ENCODE data around the gene TSHB. TPM values are rescaled to one million over a fixed set of nuclear protein-coding genes. Genes with fewer than 3 reads are reported as not detected.
"Not testable (repeated sequence)": the region's sequence is repeated elsewhere in the genome, so short reads cannot be mapped to it uniquely, and the experiment has no call there.

The TSHB gene
- not detected for total RNA-seq (ENCODE audit: insufficient read depth, low replicate concordance)

DNA sequence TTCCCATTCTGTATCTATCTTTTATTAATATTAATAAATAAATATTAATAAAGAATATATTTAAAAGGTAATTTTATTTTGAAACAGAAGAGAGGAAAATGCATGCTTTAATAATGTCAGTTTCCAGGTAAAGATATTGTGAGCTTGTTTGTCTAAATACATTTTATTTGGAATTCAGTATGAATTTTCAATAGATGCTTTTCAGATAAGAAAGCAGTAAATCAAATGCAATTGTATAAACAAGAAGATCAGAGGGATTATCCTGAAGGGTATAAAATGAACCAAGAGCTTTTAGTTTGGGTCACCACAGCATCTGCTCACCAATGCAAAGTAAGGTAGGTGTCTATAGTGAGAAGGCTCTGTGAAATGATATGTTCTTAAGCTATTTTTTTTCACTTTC, at the start of gene TSHB:
Gene TSHB (plus strand): TSS at position 301 of the 400 bp plus-strand sequence. CDS start 3,537 bp downstream, outside the sequence.
- DNase-seq (ENCODE audit: low spot score), result no peak

GRCh38 chr1:114982251-114982650, 47.4 kb upstream of the TSHB start:
- no peak for DNase-seq (ENCODE audit: low spot score)

- DNase-seq (ENCODE audit: low spot score), result no peak
Observed at GRCh38 chr1:114986286-114986685, 43.3 kb upstream of the TSHB start.

GRCh38 chr1:114988095-114988494, 41.5 kb upstream of the TSHB start:
- no peak for DNase-seq (ENCODE audit: low spot score)

GRCh38 chr1:114997510-114998289, 31.9 kb upstream of the TSHB start:
- no peak for DNase-seq (ENCODE audit: low spot score)

GRCh38 chr1:115006191-115006590, 23.4 kb upstream of the TSHB start:
- DNase-seq (ENCODE audit: low spot score), result no peak

DNA sequence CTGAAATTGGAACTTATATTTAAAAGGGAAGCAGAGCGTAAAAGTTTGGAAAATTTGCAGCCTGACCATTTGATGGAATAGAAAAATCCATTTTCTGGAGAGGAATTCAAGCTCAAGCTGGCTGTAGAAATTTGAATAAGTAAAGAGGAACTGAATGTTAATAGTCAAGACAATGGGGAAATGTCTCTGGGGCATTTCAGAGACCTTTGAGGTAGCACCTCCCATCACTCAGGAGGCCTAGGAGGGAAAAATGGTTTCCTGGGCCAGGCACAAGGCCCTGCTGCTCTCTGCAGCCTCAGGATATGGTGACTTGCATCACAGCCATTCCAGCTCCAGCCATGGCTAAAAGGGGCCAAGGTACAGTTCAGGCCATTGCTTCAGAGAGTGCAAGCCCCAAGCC, 17.6 kb upstream of the TSHB start:
- no peak for DNase-seq (ENCODE audit: low spot score)

- no peak for DNase-seq (ENCODE audit: low spot score)
Observed at GRCh38 chr1:115012434-115012833, 17.2 kb upstream of the TSHB start.

DNA sequence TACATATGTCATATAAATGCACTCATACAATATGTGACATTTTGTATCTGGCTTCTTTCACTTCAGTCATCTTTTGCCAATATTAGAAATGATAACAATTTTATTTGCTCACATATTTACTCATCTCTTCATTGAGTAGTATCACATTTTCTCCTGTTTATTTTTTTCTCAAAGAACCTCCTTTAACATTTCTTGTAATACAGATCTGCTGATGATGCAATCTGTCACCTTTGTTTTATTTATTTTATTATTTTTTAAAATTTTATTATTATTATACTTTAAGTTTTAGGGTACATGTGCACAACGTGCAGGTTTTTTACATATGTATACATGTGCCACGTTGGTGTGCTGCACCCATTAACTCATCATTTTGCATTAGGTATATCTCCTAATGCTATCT, 15.8 kb upstream of the TSHB start:
- DNase-seq (ENCODE audit: low spot score), result no peak

DNA sequence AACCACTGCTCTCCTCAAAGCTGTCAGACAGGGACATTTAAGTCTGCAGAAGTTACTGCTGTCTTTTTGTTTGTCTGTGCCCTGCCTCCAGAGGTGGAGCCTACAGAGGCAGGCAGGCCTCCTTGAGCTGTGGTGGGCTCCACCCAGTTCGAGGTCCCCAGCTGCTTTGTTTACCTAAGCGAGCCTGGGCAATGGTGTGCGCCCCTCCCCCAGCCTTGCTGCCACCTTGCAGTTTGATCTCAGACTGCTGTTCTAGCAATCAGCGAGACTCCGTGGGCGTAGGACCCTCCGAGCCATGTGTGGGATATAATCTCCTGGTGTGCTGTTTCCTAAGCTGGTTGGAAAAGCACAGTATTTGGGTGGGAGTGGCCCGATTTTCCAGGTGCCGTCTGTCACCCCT, 10.1 kb upstream of the TSHB start:
- not testable (repeated sequence) for DNase-seq (ENCODE audit: low spot score)

GRCh38 chr1:115021145-115021544, 8.5 kb upstream of the TSHB start:
- no peak for DNase-seq (ENCODE audit: low spot score)

DNA sequence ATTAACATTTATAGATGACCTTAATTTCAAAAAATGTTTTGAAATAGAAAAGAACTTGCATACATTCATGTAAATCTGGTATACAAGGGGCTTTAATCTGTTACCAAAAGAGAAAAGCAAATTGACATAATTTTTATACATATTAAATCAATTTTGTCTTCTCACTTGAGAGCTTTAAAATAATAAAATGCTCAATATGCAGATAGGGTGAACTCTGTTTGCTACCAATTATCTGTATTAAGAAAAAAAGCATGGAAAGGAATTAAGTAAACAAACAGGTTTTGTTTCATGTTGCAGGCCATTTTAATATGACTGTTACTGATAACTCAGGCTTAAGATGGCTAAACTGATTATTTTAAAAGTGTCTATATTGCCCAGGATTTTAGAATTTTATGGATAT, 6.0 kb upstream of the TSHB start:
- DNase-seq (ENCODE audit: low spot score), result no peak

DNA sequence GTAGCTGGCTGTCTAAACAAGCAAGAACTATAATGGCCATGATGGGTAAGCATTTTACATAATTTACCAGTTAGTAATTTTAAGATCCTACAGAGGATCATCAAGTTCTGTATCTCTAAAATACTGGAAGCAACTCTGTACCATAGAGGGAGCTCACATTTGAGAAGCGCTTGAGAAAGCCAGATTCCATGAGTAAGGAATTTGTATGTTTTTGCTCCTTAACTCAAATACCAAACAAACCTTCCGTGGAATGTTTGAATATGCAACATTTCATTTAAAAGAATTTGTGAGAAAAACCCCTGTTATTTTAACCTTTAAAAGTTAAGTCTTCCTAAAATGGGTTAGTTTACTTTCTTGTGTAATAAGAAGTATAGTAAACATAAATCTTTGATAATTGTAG, 2.0 kb downstream of the TSHB start:
- peak; percentile 9 for DNase-seq (ENCODE audit: low spot score)

GRCh38 chr1:115035652-115036051, 6.0 kb downstream of the TSHB start:
- DNase-seq (ENCODE audit: low spot score), result no peak

GRCh38 chr1:115036814-115037507, 7.3 kb downstream of the TSHB start:
- no peak for DNase-seq (ENCODE audit: low spot score)

DNA sequence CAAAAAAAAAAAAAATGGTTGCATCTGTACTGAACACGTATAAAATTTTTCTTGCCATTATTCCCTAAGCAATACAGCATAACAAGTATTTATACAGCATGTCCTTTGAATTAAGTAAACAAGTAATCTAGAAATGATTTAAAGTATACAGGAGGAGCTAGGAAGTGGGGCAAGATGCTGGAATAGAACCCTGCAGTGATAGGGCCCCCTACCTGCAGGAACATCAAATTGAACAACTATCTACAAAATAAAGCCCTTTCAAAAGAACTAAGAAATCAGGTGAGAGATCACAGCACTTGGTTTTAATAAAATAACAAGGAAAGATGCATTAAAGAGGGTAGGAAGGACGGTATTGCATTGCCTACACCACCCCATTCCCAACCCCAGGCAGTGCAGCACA, 10.9 kb downstream of the TSHB start:
- no peak for DNase-seq (ENCODE audit: low spot score)

GRCh38 chr1:115041654-115042053, 12.0 kb downstream of the TSHB start:
- DNase-seq (ENCODE audit: low spot score), result no peak

DNA sequence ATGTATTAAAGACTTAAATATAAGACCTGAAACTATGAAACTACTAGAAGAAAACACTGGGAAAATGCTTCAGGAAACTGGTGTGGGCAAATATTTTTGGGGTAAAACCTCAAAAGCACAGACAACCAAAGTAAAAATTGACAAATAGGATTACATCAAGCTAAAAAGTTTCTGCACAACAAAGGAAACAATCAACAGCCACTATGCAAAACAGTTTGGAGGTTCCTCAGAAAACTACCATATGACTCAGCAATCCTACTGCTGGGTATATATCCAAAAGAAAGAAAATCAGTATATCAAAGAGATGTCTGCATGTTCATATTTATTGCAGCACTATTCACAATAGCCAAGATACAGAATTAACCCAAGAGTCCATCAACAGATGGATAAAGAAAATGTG, 17.1 kb downstream of the TSHB start:
- no peak for DNase-seq (ENCODE audit: low spot score)

DNA sequence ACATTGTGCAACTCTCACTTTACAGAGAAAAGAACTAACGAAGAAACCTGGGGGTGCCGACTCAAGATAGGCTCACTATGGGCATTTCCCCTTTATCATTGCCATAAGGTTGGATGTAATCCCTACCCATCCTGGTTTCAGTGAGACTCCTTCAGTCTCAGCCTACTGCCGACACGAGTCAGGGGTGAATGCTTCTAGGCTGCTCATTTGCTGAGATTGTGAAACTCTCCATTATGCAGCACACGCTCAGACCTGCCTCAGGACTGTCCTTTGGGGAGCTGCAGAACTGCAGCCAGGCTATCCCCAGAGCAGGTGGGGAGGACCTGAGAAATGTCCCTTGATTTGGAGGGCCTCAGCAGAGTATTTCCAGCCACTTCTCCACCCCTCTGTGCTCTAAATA, 22.2 kb downstream of the TSHB start:
- no peak for DNase-seq (ENCODE audit: low spot score)

- DNase-seq (ENCODE audit: low spot score), result peak; percentile 40
Observed at GRCh38 chr1:115052454-115053083, 22.9 kb downstream of the TSHB start.

DNA sequence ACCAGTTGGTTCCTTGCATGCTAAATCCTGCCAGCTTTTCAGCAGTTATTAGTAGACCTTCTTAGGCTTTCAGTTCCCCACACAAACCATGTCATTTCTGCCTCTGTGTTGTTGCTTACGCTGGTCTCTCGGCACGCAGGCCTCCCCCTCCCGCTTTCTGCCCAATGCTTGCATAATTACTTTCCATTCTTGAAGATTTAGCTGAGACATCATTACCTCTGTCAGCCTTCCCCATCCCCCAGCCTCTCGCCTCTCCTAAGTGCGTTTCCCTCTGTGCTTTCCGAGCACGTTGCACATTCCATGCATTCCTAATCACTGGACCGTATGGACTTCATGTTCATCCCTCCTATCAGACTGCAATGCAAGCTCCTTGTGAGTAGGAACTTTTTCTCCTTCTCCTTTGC, 26.8 kb downstream of the TSHB start:
- DNase-seq (ENCODE audit: low spot score), result peak; percentile 74

DNA sequence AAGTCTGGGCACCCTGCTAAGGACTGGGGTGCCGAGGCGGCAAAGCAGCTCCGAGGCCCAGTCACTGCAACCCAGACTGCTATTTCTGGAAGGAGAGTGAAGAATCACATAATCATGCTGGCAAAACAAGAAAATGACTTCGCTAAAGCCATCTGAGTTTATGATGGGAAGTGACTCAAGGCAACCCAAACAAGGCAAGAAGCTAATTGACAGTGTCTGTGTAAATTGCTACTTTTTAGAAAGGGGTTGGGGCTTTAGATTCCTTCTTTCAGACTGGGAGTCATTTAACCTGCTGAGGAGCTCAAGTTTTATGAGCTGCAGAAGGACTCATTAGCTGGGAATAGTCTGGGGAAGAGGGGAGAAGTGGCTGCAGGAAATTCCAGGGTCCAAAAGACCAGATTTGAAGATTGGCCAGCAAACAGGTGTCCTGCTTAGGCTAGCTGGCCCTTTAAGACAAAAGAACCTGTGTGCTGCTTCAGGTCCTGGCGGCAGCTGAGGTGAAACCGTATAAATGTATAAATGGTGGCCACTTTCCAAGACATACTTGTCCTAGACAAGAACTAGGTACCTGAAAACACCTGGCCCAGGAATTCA, 28.1 kb downstream of the TSHB start:
- DNase-seq (ENCODE audit: low spot score), result no peak
